Suprapubic skin (tissue), 4 donors: ENCODE measurements around the gene DUSP18. TPM values are rescaled to one million over a fixed set of nuclear protein-coding genes. Genes with fewer than 3 reads are reported as not detected.

Experiments used
- DNase-seq, 2 donors: peaks; one replicate each; pipeline ENCODE4 v3.0.0-alpha.2; 2019; ENCODE audit warnings: low spot score in 2 of 2
- H3K27ac ChIP-seq: fragments of 200-600 bp; sonication (generic); one replicate; pipeline ENCODE4 v1.5.1; 2019
- H3K27me3 ChIP-seq: fragments of 200-600 bp; sonication (generic); one replicate; pipeline ENCODE4 v1.5.1; 2019
- H3K36me3 ChIP-seq: fragments of 200-600 bp; sonication (generic); one replicate; pipeline ENCODE4 v1.5.1; 2019
- H3K4me1 ChIP-seq: fragments of 200-600 bp; sonication (generic); one replicate; pipeline ENCODE4 v1.5.1; 2019
- H3K4me3 ChIP-seq: fragments of 200-600 bp; sonication (generic); one replicate; pipeline ENCODE4 v1.5.1; 2019; ENCODE audit warnings: mild to moderate bottlenecking
- H3K9me3 ChIP-seq: fragments of 200-600 bp; sonication (generic); one replicate; pipeline ENCODE4 v1.5.1; 2019
- EP300 ChIP-seq: sonication (generic); formaldehyde crosslinking; IDR thresholded peaks from one replicate; pipeline ENCODE4 v1.6.1; 2017; ENCODE audit warnings: antibody characterized with exemption
- POLR2A ChIP-seq, 2 donors: fragments of 450-650 bp; IDR thresholded peaks; one replicate each; pipeline ENCODE4 v1.6.1; 2017; ENCODE audit warnings: antibody characterized with exemption in 2 of 2, mild to moderate bottlenecking in 2 of 2, moderate library complexity in 2 of 2
- POLR2AphosphoS5 ChIP-seq, 3 donors: sonication (generic); formaldehyde crosslinking; IDR thresholded peaks; one replicate each; pipeline ENCODE4 v1.6.1; 2017; ENCODE audit warnings: antibody characterized with exemption in 3 of 3
- WGBS: methylation state at CpG from one replicate; pipeline ENCODE4 v1.1.5; 2018; 5-methylcytosine and 5-hydroxymethylcytosine counted together
- total RNA-seq, 4 donors: library from RNA; depleted of rRNA; stranded (reverse); fragments of >200 nt; gene quantifications; one replicate each; pipeline ENCODE4 v1.1.0, GENCODE V29; 2016
- TF ChIP-seq, protein P1 (sequence below), 2 donors: fragments of 200-600 bp in 1 of 2; fragments of 450-650 bp in 1 of 2; sonication (generic) in 1 of 2; IDR thresholded peaks; one replicate each; pipeline ENCODE4 v1.5.1; 2016 to 2019; ENCODE audit warnings: antibody characterized with exemption in 2 of 2, mild to moderate bottlenecking in 1 of 2, moderate library complexity in 1 of 2

The DUSP18 gene
- total RNA-seq, 4 donors from 2014 or later, result 14.2 to 20.4 (median 16.5) TPM

DNA sequence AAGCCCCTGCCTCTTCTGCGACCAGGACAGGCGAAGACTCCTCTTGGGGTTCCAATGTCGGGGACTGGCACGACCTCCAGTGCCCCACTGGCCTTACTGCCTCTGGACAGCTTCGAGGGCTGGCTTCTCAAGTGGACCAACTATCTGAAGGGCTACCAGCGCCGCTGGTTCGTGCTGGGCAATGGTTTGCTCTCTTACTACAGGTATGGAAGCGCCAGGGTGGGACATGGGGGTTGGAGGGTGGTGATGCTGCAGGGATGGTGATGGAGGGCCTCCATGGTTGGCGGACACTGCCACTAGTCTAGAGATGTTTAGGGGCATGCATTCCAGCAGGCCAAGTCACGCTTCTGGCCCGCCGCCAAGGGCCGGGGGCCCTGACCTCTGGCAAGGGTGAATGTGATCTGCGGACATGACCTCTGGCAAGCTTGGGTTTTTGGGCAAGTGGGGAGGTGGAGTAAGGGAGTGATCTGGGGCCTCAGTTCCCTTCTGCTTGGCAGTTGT, 27.7 kb upstream of the DUSP18 start:
- WGBS, result 43% methylated on average over 1 of the region's 15 CpGs
- no peak overlapping the region for H3K27ac ChIP-seq
- TF ChIP-seq, protein P1, sequence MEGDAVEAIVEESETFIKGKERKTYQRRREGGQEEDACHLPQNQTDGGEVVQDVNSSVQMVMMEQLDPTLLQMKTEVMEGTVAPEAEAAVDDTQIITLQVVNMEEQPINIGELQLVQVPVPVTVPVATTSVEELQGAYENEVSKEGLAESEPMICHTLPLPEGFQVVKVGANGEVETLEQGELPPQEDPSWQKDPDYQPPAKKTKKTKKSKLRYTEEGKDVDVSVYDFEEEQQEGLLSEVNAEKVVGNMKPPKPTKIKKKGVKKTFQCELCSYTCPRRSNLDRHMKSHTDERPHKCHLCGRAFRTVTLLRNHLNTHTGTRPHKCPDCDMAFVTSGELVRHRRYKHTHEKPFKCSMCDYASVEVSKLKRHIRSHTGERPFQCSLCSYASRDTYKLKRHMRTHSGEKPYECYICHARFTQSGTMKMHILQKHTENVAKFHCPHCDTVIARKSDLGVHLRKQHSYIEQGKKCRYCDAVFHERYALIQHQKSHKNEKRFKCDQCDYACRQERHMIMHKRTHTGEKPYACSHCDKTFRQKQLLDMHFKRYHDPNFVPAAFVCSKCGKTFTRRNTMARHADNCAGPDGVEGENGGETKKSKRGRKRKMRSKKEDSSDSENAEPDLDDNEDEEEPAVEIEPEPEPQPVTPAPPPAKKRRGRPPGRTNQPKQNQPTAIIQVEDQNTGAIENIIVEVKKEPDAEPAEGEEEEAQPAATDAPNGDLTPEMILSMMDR (IDR thresholded peaks at IDR 0.05), result no peak
- TF ChIP-seq POLR2AphosphoS5 (IDR thresholded peaks at IDR 0.05), result no peak
- no peak for TF ChIP-seq POLR2A (IDR thresholded peaks at IDR 0.05)
- TF ChIP-seq EP300, result no peak
- peaks cover 15% of the 10 kb centered on the region for H3K4me1 ChIP-seq
- H3K27me3 ChIP-seq, result no peaks in the 10 kb centered on the region
- no peak for DNase-seq
- H3K4me3 ChIP-seq, result peak overlapping the region; percentile 69
- no peaks in the 10 kb centered on the region for H3K9me3 ChIP-seq
- no peaks in the 10 kb centered on the region for H3K36me3 ChIP-seq

DNA sequence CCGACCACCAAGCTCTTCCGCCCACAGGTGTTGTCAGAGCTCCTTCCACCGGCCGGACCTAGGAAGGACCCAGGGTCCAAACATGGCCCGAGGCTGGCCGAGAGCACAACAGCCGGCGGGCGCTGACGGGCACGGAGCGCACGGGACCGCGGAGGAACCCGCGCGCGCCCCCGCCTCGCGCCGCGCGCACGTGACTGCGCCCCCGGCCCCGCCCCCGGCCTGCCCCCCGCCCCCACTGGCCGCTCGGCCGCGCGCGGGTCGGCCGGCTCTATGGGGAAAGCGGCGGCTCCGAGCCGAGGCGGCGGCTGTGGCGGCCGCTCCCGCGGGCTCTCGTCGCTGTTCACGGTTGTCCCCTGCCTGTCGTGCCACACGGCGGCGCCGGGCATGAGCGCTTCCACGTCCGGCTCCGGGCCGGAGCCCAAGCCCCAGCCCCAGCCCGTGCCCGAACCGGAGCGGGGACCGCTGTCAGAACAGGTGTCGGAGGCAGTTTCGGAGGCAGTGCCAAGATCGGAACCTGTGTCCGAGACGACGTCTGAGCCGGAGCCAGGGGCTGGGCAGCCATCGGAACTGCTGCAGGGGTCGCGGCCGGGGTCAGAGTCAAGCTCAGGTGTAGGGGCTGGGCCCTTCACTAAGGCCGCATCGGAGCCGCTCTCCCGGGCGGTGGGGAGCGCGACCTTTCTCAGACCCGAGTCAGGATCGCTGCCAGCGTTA, 27.1 kb upstream of the DUSP18 start, which contains the start of gene OSBP2:
Gene OSBP2, plus strand, starts transcription at position 235 of the 711 bp plus-strand sequence. Its CDS starts 36 bp downstream, at position 271.
- H3K9me3 ChIP-seq, result no peaks in the 10 kb centered on the region
- no peaks in the 10 kb centered on the region for H3K36me3 ChIP-seq
- TF ChIP-seq POLR2A (IDR thresholded peaks at IDR 0.05) (no peak), POLR2AphosphoS5 (IDR thresholded peaks at IDR 0.05) (no peak), EP300 (no peak)
- TF ChIP-seq, protein P1 (IDR thresholded peaks at IDR 0.05), result no peak
- peaks cover 15% of the 10 kb centered on the region for H3K4me1 ChIP-seq
- H3K27ac ChIP-seq, result peak within 1 kb of the TSS; percentile 37
- H3K4me3 ChIP-seq, result peak within 1 kb of the TSS; percentile 69
- WGBS, result 8% methylated on average over 7 of the region's 88 CpGs
- peak in 1 of 2 donors; percentile 65 for DNase-seq
- no peaks in the 10 kb centered on the region for H3K27me3 ChIP-seq

DNA sequence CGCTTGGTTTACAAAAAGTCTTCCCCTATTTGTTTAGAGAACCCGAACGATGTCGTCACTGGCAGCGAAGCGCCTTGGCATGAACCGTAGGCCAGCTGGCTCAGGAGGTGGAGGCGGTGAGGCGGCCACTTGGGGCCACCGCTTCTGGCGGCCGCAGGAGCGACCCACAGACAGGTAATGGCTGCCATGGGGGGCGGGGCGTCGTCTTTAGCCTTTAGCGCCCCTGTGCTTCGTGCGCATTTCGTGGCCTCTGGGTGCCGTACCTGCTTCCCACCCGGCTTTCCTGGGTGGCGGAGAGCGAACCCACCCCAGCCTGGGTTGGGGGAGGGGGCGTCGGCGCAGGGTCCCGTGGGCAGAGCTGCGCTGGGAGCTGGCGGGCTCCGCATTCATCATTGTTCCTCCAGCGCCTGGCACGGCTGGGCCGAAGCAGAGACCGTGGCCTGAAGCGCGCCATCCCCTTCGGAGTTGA, 26.5 kb upstream of the DUSP18 start:
- Histone ChIP-seq H3K4me1 (peaks cover 15% of the 10 kb centered on the region), H3K27me3 (no peaks in the 10 kb centered on the region), H3K9me3 (no peaks in the 10 kb centered on the region), H3K27ac (peak overlapping the region; percentile 37), H3K36me3 (no peaks in the 10 kb centered on the region), H3K4me3 (peak overlapping the region; percentile 69)
- no peak for TF ChIP-seq POLR2A (IDR thresholded peaks at IDR 0.05)
- no peak for TF ChIP-seq POLR2AphosphoS5 (IDR thresholded peaks at IDR 0.05)
- TF ChIP-seq, protein P1 (IDR thresholded peaks at IDR 0.05), result no peak
- TF ChIP-seq EP300, result no peak
- DNase-seq, result no peak
- WGBS, result 0% methylated on average over 19 of the region's 38 CpGs

DNA sequence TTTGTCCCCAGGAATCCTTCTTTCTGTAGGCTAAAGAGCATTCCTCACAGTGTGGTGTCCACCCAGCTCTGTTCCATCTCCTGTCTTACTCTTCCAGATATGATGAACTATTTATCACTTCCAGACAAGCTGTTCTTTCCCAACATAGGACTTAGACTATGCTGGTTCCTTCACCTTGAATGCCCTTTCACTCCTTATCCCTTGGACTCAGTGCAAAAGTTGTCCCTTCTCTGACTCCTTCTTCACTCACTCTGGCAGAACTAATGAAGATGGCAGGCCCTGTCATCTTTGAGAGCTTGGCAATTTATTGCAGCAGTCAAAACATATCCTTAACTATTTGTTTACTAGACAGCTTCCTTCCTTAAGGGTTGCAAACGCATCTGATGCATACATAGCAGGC, 23.5 kb upstream of the DUSP18 start:
- Histone ChIP-seq H3K27ac (no peak overlapping the region), H3K36me3 (no peaks in the 10 kb centered on the region), H3K4me3 (no peak overlapping the region), H3K27me3 (no peaks in the 10 kb centered on the region), H3K4me1 (peaks cover 15% of the 10 kb centered on the region), H3K9me3 (no peaks in the 10 kb centered on the region)
- TF ChIP-seq EP300 (no peak), POLR2A (IDR thresholded peaks at IDR 0.05) (no peak), POLR2AphosphoS5 (IDR thresholded peaks at IDR 0.05) (no peak)
- TF ChIP-seq, protein P1 (IDR thresholded peaks at IDR 0.05), result no peak
- no peak for DNase-seq
- WGBS, result 77% methylated on average over 1 of the region's 1 CpG

DNA sequence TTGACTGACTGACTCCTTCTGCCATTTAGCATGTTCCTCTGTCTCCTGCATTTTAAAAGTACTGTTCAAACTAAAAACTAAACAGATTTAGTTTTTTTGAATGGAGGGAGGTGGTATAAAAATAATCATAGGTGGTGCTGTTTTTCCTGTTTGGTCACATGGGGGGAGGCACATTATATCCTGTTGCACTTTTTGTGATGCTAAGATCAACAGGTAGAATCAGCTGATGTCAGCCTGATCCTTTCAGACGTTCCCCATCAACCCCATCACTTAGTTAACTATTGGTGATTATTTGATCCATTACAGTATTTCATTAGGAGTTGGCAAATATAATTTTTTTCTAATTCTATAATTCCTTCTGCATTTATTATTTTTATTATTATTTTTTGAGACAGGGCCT, 21.9 kb upstream of the DUSP18 start:
- no peaks in the 10 kb centered on the region for H3K27me3 ChIP-seq
- no peak for DNase-seq
- no peak overlapping the region for H3K4me3 ChIP-seq
- WGBS, result 55% methylated on average over 1 of the region's 1 CpG
- H3K4me1 ChIP-seq, result peaks cover 6% of the 10 kb centered on the region
- no peaks in the 10 kb centered on the region for H3K36me3 ChIP-seq
- no peaks in the 10 kb centered on the region for H3K9me3 ChIP-seq
- TF ChIP-seq, protein P1 (IDR thresholded peaks at IDR 0.05), result no peak
- TF ChIP-seq POLR2A (IDR thresholded peaks at IDR 0.05) (no peak), POLR2AphosphoS5 (IDR thresholded peaks at IDR 0.05) (no peak), EP300 (no peak)
- no peak overlapping the region for H3K27ac ChIP-seq
